GM19239 (cell line): ENCODE measurements around the gene LIMS2.

Experiments used
- DNase-seq: peaks from one replicate; pipeline ENCODE4 v3.0.0; 2011; ENCODE audit warnings: low spot score; ENCODE audit not compliant: insufficient read length
- FAIRE-seq: peaks from 2 replicates; lab custom pipeline; 2011; peaks lifted over from hg19 to GRCh38; lab: Jason Lieb, UNC

The LIMS2 gene

DNA sequence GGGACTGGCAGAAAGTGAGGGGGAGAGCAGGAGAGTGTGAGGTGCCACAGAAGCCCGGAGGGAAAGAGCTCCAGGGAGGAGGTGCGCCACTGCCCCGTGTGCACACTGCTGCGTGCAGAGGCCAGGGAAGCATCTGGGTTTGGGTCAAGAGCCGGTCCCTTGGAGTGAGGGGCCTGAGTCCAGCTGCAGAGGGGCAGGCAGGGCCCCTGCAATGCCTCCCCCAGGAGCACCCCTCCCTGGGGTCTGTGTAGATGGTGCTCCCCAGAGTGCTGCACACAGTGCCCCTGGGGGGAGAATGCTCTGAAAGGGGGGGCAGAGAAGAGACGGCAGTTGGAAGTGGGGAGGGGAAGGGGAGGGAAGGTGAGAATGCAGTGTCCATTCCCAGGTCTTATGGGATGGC lies 3.7 kb upstream of the LIMS2 start:
- DNase-seq = no peak
- no peak for FAIRE-seq

DNA sequence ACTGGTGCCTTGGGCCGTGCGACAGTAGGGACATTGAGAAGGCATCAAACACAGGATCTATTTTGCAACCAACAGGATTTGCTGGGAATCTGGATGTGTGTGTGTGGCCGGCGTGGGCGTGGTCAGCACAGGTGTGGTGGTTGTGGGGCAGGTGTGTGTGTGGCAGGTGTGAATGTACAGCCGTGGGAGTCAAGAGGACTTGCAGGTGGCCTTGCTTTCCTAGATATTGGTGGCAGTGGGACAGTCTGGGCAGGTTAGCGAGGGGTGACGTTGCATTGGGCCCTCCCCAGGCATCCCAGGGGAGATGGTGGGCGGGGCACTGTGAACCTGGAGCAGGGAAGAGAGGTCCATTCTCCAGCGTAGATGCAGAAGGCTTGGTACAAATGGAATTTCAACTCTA lies 3.2 kb upstream of the LIMS2 start:
- FAIRE-seq (no peak), DNase-seq (no peak)

DNA sequence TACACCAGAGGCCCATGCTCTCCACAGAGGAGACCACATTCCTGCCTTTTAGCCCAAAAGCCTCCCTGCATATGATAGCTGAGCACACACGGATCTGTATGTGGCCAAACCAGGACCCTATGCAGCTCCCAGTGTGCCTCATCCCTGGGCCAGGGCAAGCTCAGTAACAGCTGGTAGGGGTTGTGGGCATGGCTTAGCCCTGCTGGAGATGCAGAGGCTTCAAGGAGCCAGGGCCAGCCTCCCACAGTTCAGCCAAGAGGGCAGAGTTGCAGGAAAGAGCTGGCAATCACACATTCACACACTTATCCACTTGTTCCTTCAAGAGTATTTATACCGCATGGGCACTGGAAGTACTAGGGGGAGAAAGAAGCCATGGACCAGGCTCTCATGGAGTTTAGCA lies 1.6 kb upstream of the LIMS2 start:
- no peak for FAIRE-seq
- DNase-seq = no peak

DNA sequence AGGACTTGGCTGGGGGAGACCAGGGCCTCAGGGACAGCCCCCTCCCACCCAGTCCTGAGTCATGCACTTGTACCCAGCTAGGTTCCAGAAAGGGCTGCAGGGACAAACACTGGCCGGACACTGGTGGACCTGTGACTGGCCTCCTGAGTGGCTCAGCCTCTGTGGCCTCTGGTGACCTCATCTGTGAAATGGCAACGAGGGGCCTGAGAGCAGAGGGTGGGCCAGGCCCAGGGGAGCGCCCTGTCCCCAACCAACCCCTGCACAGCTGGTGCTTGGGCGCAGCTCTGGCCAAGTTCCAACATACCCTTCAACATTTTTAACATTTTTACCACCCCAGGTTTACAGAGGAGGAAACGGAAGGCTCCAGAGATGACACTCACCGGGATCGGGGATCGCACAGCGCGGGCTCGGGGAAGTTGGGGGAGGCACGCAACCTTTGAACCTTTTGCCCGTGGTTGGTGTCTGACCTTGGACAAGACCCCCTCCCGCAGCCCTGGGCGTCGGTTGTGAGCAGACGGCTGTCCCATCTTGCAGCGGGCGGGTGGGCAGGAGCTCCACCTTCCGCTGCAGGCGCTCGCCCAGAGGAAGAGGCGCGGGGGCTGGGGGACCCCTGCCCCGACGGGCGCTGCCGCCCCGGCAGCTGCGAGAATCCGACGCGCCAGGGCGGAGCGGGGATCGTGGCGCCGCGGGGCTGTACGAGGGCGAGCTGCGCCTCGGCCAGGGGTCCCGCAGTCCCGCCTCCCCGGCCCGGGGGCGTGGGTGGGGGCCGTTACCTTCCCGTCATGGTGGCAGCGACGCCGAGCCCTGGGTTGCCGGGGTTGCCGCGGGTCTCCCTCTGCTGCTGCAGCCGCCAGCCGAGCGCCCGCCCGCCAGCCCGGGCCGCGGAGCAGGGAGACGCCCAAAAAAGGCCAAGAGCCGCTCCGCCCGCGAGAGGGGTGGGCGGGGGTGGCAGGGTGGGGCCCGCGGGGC lies 805 bp downstream of the LIMS2 start:
- DNase-seq (no peak), FAIRE-seq (no peak)

DNA sequence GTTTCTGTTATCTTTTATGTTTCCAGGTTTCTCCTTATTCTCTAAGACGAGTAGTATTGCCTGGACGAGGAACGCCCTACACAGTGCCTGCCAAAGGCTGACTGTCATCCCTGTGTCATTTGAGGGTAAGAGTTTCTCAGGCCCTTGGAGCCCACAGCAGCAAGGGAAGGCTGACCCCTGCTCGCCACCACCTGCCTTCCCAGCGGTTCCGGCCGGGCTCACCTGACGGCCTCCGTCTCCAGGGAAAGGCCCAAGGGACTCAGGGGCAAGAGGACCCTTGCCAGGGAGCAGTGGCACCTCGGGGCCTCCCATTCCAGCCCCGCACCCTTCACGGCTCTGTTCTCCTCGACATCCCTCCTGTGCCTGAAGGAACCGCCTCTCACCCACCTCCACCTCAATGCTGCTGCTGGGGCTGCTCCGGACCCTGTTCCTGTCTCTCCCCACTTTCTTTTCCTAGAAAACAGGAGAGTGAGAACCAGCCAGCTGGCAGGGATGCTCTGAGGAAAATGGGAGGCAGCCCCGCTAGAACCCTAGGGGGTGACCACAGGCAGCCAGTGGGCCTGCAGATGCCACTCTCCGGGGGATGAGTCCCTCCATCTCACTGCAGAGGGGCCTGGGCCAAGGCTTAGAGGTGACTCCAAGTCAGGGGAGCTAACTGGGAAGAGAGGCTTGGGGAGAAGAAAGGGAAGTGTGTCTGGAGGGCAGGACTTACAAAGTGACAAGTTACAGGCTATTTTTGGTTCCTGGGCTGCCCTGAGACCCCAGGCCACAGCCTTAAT lies 1.9 kb downstream of the LIMS2 start:
- no peak for FAIRE-seq
- no peak for DNase-seq

DNA sequence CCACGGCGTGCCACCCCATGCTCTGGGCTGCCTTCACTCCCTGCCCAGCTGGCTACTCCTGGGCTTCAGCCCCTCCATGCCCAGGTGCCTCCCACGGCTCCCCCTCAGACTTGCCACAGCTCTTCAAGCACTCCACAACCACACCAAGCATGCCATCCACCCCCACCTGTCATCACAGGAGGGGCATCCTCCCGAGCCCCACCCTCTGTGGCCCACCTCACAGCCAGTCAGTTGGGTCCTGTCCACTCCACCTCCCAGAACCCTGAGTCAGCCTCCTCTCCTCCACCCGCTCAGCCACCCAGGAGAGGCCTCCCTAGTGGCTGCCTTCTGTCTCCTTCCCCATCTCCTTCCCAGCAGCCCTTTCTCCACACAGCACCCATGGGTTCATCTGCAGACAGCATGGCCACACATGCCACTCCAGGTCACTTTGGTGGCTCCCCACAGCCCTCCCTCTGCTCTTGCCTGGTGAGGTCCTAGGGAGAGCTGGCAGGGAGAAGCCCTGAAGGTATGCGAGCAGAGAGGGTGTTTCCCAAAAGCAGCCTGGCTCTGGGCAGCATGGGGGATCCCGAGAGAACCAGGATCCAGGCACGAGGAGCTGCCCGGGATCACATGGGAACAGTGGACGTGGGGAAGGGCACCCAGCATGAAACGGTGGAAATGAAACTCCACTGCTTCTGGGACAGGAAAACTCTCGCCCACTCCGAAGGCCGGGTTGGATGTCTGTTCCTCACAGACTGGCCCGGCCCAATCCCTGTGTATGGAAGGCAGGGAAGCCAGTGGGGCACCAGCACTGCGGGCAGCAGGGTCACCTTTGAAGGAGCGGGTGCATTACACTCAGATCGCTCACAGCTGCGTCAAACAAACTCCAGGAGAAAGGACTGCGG lies 2.7 kb downstream of the LIMS2 start:
- DNase-seq (no peak), FAIRE-seq (no peak)

DNA sequence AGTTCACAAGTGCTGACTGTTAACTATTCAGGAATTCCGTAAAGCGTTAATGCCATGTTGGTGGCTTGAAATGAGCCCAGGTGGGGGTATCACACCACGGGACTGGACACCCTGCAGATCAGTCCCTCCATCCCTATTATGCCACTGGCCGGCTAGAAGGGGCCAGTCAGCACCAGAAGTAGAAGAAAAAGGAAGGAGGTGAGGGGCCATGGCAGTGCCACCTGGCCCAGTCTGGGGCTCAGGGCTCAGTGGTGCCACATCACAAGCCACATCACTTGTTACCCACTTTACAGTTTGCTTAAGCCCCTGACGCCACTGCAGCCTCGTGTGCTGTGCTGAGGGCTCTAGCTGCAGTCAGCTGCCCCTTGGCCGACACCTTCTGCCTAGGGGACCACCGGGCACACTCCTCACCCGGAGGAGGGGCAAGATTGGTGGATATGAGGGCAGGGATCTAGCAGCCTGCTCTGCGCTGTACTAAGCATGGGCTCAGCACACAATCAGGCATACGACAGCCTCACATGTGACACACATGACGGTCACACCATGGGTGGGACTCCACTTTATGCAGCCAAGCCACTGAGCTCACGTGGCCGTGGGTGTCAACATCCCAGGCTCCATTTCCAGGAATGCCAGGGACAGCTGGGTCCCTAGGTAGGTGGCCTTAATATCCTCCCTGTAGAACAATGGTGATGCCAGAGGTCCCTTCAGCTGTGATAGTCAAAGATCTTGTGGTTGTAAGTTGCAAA lies 3.6 kb downstream of the LIMS2 start:
- no peak for FAIRE-seq

DNA sequence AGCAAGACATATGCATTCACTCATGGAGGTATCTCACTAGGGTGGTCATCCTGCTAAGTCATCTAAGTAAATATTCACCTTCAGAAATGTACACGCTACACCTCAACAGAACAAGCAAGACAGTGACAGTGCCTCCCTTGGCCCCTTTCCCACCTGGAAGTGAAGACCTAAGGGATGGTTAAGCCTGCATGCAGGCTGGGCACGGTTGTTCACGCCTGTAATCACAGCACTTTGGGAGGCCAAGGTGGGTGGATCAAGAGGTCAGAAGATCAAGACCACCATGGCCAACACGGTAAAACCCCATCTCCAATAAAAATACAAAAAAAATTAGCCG lies 4.4 kb downstream of the LIMS2 start:
- FAIRE-seq (no peak), DNase-seq (no peak)

More for the DNA sequence above, 3.6 kb downstream of the LIMS2 start:
- DNase-seq = no peak

DNA sequence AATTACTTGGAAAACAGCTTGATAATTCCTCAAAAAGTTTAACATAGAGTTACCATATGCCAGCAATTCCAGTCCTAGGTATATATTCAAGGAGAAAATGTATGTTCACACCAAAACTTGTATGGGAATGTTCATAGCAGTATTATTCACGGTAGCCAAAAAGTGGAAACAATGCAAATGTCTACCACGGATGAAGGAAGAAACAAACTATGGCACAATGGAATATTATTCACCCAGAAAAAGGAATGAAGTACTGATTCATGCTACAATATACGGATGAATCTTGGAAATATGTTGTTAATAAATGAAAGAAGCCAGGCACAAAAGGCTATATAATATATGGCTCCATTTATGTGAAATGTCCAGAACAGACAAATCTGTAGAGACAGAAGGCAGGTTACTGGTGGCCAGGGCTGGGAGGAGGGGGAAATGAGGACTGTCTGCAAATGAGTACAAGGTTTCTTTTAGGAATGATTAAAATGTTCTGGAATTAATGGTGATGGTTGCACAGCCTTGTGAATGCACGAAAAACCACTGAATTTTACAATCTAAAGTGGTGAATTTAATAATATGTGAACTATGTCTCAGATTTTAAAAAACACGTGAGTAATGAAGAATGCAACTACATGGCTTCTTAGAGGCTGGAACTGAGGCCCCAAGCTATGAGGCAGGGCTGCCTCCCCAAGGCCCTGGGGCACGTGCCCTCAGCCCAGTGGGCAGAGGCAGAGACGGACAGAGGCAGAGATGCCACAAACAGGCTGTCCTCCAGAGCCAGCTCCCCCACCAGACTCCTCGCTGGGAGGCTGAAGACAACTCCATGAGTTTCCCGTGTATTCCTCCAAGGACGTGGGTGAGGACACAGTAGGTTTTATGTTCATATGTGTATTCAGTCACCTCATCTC lies 5.0 kb downstream of the LIMS2 start:
- DNase-seq (no peak), FAIRE-seq (no peak)

DNA sequence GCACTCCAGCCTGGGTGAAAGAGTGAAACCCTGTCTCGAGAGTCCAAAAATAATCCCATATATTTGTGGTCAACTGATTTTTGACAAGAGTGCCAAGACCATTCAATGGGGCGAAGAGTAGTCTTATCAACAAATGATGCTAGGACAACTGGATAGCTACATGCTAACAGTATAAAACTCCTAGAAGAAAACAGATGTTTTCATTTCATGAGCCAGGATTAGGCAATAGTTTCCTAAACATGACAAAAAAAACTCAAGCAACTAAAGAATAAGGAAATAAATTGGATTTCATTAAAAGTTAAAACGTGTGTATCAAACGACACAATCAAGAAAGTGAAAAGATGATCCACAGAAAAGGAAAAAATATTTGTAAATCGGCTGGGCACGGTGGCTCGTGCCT lies 6.3 kb downstream of the LIMS2 start:
- DNase-seq (no peak), FAIRE-seq (no peak)

DNA sequence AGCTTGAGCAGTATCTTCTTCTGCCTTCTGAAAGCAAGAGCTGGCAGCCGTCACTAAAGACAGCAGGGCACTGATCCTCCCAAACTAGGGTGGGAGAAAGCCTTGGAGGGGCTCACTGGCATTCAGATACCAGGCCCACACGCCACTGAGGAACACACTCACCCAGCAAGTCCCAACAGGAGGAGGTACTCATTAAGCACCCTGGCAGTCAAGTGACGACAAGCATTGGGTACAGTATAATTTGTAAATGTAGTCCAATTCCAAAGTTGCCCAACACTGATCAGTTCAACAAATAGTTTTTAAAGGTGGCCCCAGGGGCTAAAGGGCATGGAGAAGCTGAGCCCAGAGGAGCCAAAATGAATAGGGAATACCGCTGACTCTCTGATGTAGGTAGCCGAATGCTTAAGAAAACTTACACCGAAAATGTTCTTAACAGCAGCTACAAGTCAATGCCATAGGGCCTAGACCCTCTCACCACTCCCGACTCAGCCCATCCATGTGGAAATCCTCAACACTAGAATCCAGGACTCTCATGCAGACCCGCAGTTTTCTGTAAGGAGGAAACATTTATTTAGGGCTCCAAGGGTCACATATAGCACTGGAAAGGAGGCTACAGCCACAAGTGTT lies 9.9 kb downstream of the LIMS2 start:
- DNase-seq (no peak), FAIRE-seq (no peak)

DNA sequence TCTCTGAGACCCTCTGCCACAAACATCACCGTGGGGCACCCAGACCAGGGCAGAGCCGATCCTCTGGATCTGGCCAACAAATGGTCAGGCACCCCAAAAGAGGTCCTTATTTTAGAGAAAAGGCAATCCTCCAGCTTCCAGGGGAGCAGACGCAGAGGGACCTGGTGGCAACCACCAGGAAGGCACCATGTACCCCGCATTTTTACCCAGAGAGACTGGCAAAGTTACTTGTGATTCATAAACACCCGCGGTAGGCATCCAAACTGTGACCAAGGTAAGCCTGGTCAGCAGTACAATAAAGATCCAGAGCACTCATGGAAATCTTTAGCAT lies 10.5 kb downstream of the LIMS2 start:
- DNase-seq (no peak), FAIRE-seq (no peak)

DNA sequence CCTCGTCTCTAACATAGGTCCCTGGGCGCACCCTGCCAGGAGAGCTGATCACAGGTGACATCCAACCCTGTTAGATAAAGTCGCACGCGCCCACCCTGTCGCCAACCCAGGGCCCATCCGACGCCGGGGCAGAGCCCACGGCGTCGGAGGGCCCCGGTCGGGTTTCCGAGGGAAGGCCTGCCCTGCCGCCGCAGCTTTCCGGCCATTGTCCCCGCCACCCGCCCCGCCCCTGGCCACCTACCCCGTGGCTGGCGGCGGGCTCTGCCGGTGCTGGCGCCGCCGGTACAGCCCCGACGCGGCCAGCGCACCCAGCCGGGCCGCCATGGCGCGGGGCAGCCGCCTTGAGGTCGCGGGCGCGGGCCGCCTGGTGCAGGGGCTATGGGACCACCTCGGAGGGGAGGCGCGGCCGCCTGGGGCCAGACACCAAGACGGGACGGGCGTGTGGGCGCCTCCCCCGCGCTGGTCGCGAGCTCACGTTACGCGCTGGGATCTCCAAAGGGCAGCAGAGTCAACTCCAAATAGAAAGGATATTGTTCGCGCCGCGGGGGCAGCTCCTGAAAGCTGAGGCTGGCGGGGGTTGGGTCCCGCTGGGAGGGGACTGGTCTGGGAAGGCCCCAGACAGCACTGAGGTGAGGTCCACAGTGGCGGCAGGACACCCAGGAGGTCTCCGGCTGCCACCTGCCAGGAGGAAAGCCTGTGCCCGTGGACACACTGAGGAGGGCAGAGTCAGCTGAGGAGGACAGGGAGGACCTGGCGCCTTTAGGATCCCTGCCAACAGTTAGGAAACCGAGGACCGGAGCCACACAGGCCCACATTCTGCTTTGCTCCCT lies 11.1 kb downstream of the LIMS2 start:
- DNase-seq (no peak), FAIRE-seq (no peak)

DNA sequence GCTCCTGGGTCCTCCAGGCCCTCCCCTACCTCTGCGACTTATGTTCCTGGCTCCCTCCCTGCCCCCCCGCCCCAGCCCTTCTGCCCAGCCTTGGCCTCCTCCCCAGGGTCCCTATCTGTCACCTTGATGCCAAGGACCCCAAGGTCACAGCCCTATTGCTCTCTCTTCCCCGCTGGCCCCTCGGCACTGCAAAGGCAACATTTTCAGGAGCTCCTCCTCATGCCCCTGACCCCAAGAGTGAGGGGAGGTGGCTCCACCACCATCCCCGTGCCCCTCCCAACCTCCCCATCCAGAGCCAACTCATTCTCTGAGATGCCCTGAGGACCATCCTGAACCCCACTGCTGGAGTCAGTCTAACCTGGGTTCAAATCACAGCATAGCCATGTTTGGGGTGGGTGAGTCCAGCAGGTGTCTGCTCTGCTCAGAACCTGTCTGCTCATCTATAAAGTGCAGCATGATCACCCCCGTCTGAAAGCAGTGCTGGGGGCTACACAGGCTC lies 11.7 kb downstream of the LIMS2 start:
- no peak for DNase-seq
- FAIRE-seq = no peak

DNA sequence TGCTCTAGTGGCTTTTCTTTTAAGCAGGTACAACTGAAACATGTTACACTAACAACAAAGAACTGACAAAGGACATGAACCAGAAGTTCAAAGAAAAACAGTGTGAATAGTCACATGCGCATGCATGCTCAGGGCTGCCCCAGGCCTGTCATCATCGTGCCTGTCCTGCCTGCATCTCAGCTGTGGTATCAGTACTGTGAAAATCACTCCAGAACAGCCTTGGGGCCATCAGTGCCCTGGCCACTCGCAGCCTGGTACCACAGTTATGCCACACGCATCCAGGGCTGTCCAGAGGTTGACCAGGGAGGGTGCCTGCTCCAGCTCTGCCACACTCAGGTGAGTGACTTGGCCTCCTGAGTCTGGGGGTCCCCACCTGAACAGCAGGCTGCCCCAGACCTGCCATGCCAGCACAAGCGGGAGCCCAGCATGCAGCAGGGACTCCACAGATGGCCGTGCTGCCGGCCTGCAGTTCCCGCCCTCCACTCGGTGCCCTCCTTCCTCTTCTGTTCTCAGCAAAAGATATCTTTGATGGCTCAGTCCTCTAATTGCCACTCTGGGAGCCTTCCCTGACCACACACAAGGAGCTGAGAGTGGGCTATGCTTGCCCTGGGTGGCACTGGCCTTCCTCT lies 12.3 kb downstream of the LIMS2 start:
- FAIRE-seq (no peak), DNase-seq (no peak)

DNA sequence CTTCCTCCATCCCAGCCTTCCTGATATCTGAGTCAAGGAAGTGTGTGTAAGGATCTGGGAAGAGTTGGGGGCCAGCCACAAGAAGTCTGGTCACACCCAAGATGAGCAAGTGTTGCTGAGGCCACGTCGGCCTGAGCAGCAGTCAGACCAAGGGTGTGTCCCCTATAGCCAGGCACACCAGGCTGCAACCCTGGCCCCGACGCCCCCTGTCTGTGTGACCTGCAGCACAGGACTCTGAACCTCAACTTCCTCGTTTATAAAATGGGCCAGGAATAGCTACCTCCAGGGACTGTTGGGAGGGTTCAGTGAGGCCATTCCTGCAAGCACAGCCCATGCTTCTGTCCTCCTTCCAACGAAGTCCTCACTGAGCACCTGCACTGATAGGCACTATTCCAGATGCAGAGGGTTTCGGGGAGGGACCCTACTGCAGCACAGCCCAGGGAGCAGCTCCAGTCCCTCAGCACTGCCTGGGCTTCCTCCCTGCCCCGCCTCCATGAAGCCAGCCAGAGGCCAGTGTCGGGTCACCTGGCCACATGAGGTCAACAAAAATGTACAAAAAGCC lies 13.3 kb downstream of the LIMS2 start:
- FAIRE-seq = no peak

More for the DNA sequence above, 13.3 kb downstream of the LIMS2 start:
- DNase-seq = no peak
